ENCODE data around the gene EMP1. TPM values are rescaled to one million over a fixed set of nuclear protein-coding genes. Genes with fewer than 3 reads are reported as not detected.
"Not testable (repeated sequence)": the region's sequence is repeated elsewhere in the genome, so short reads cannot be mapped to it uniquely, and the experiment has no call there.

Gene EMP1
- total RNA-seq, 2 experiments from 2014 or later: 6.1 to 8.8 TPM

DNA sequence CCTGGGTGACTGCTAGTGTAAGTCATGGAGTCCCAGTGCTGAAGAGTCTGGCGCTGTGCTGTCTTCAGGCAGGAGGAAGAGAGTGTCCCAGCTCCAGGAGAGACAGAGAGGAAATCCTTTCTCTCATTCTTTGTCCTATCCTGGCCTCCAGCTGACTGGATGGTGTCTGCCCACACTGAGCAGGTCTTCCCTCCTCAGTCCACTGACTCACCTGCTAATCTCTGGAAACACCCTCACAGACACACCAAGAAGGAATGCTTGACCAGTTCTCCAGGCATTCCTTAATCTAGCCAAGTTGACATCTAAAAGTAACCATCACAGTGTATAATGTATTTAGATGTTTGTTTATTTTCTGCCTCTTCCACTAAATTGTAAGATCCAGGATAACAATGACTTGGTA is 53.9 kb downstream of the EMP1 start:
- Mint-ChIP-seq H3K27ac (no peak overlapping the region), H3K36me3 (no peaks in the 10 kb centered on the region), H3K4me3 (no peak overlapping the region), H3K9me3 (ENCODE audit: low read depth) (no peaks in the 10 kb centered on the region), H3K27me3 (peaks cover 36% of the 10 kb centered on the region), H3K4me1 (no peaks in the 10 kb centered on the region)
- DNase-seq (no peak), ATAC-seq (no peak)
- CTCF ChIA-PET: no interaction called here

DNA sequence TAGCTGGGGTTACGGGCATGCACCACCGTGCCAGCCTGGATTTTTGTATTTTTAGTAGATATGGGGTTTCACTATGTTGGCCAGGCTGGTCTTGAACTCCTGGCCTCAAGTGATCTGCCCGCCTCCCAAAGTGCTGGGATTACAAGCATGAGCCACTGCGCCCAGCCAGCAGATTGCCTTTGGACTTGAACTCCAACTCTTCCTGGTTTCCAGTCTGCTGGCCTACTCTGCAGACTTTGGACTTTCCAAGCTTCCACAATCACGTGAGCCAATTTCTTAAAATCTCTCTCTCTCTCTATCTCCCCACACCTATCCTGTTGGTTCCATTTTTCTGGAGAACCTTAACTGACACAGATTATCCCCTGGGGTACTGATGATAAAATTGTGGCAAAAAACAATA is 55.0 kb downstream of the EMP1 start:
- Mint-ChIP-seq H3K27me3 (peaks cover 36% of the 10 kb centered on the region), H3K4me1 (peaks cover 2% of the 10 kb centered on the region), H3K27ac (no peak overlapping the region), H3K36me3 (no peaks in the 10 kb centered on the region), H3K9me3 (ENCODE audit: low read depth) (no peaks in the 10 kb centered on the region), H3K4me3 (no peak overlapping the region)
- DNase-seq (no peak), ATAC-seq (no peak)
- CTCF ChIA-PET: no interaction called here

GRCh38 chr12:13252024-13252423 is 55.5 kb downstream of the EMP1 start:
- DNase-seq (no peak), ATAC-seq (no peak)
- no peak overlapping the region for H3K4me3 Mint-ChIP-seq
- H3K27me3 Mint-ChIP-seq: peaks cover 33% of the 10 kb centered on the region
- no peak overlapping the region for H3K27ac Mint-ChIP-seq
- H3K4me1 Mint-ChIP-seq: peaks cover 2% of the 10 kb centered on the region
- no peaks in the 10 kb centered on the region for H3K9me3 Mint-ChIP-seq (ENCODE audit: low read depth)
- CTCF ChIA-PET: no interaction called here
- H3K36me3 Mint-ChIP-seq: no peaks in the 10 kb centered on the region

DNA sequence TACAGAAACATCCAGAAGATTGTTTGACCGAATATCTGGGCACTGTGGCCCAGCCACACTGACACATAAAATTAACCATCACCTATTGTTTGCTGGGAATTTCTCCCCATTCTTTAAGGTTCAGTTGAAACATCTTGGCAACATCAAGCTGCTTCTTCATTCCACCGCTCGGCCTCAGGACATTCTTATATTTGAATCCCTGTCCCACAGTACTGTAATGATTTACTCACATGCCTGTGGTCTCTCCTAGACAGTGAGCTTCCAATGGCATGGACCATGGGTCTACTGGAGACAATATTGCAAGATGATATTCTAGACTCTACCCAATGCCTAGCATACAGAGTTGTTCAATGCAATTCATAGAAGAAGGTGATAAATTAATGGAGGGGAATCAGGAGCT is 56.1 kb downstream of the EMP1 start:
- Mint-ChIP-seq H3K4me3 (no peak overlapping the region), H3K36me3 (no peaks in the 10 kb centered on the region), H3K27ac (no peak overlapping the region), H3K9me3 (ENCODE audit: low read depth) (no peaks in the 10 kb centered on the region), H3K27me3 (peaks cover 27% of the 10 kb centered on the region), H3K4me1 (peaks cover 2% of the 10 kb centered on the region)
- CTCF ChIA-PET: no interaction called here
- DNase-seq (no peak), ATAC-seq (no peak)

DNA sequence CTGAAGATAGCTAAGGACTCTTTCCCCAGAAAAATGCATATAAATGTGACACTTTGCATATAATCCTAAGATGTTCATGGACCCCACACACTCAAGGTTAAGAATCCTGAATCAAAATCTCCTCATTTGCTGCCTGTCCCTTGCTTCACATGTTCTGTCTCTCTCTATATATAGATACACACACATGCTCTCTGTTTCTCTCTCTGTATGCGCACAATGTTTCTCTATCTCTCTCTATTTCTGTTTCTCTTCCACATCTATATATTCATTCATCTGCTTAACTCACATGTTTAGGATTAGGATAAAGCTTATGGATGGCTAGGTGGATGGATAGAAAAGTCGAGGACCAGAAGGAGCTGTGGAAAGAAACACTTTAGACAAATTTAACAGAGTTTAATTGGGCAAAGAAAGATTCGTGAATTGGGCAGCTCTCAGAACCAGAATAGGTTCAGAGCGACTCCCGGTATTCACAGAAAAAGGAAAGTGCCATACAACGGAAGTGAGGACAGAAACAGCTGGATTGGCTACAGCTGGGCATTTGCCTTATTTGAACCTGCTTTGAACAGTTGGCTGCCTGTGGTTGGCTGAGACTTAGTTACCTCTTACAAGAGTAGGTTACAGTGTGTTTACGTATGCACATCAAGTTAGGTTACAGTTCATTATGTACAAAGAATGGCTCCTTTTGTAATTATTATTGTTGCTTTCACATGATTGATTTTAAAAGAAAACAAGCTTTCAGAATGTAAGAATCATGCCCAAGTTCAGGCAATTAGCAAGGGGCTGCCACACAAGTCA is 57.6 kb downstream of the EMP1 start:
- Mint-ChIP-seq H3K27me3 (peaks cover 14% of the 10 kb centered on the region), H3K4me1 (peaks cover 2% of the 10 kb centered on the region), H3K27ac (no peak overlapping the region), H3K4me3 (no peak overlapping the region), H3K9me3 (ENCODE audit: low read depth) (no peaks in the 10 kb centered on the region), H3K36me3 (no peaks in the 10 kb centered on the region)
- CTCF ChIA-PET: interaction anchor here (0.7 to 4.1 kb wide), 11 partner anchors 8 to 914 kb away, joined by 3 to 23 read pairs (median 9); no protein-coding TSS in a partner anchor
- DNase-seq: no peak
- ATAC-seq: no peak

GRCh38 chr12:13255792-13256691 is 59.5 kb downstream of the EMP1 start:
- H3K36me3 Mint-ChIP-seq: no peaks in the 10 kb centered on the region
- H3K27me3 Mint-ChIP-seq: peaks cover 10% of the 10 kb centered on the region
- ATAC-seq (peak; percentile 99), DNase-seq (peak; percentile 83)
- H3K27ac Mint-ChIP-seq: no peak overlapping the region
- peaks cover 2% of the 10 kb centered on the region for H3K4me1 Mint-ChIP-seq
- no peaks in the 10 kb centered on the region for H3K9me3 Mint-ChIP-seq (ENCODE audit: low read depth)
- H3K4me3 Mint-ChIP-seq: no peak overlapping the region
- CTCF ChIA-PET: interaction anchor here (0.6 to 4.1 kb wide), 36 partner anchors 8 to 911 kb away, joined by 3 to 23 read pairs (median 4); no protein-coding TSS in a partner anchor

DNA sequence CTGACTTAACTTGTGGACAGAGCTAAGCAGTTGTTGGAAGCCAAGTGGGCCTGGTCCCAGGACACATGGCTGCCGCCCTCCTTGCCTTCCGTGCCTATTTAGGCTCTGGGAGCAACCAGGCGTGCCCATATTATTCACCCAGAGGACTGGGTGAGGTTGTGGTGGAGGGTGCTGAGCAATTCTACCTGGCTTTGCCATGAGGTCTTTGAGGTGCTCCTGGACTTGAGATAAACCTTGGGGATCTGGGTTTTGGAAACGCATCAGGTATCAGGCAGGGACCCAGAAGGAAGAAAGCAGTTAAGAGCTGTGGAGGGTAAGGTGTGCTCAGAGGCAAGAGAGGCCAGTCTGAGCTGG is 60.1 kb downstream of the EMP1 start:
- CTCF ChIA-PET: interaction anchor here (0.8 to 4.1 kb wide), 12 partner anchors 12 to 513 kb away, joined by 3 to 23 read pairs (median 8); no protein-coding TSS in a partner anchor
- H3K27ac Mint-ChIP-seq: no peak overlapping the region
- DNase-seq (no peak), ATAC-seq (no peak)
- H3K27me3 Mint-ChIP-seq: peaks cover 10% of the 10 kb centered on the region
- H3K4me1 Mint-ChIP-seq: peaks cover 2% of the 10 kb centered on the region
- no peaks in the 10 kb centered on the region for H3K9me3 Mint-ChIP-seq (ENCODE audit: low read depth)
- H3K36me3 Mint-ChIP-seq: no peaks in the 10 kb centered on the region
- no peak overlapping the region for H3K4me3 Mint-ChIP-seq

DNA sequence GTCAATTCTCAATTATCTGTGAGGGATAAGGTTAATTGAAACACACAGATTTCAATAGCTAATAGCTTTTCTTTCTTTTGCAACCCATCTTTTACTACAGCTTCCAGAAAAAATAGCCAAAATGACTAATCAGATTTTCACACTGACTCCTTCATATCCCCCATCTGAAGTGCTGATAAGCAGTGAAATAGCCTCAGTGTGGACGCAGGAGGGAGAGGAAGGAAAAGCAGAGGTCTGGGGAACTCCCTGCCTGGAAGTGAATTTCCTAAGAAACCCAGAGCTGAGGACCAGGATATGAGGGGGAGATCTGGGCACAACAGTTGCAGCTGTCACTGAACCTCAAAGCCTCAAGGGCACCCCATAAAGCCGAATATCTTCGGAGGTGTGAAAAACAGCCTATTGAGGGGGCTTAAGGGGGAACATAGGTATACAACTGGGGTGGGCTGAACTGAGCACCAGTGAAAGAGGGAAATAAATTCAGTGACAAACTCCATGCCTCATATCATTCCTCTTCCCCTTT is 60.9 kb downstream of the EMP1 start:
- Mint-ChIP-seq H3K27ac (no peak overlapping the region), H3K4me1 (peaks cover 2% of the 10 kb centered on the region), H3K9me3 (ENCODE audit: low read depth) (no peaks in the 10 kb centered on the region), H3K4me3 (no peak overlapping the region), H3K36me3 (no peaks in the 10 kb centered on the region), H3K27me3 (peaks cover 5% of the 10 kb centered on the region)
- CTCF ChIA-PET: interaction anchor here (0.8 to 4.1 kb wide), 7 partner anchors 11 to 342 kb away, joined by 3 to 23 read pairs (median 9); no protein-coding TSS in a partner anchor
- ATAC-seq: no peak
- DNase-seq: no peak

- DNase-seq (no peak), ATAC-seq (no peak)
- no peak overlapping the region for H3K27ac Mint-ChIP-seq
- peaks cover 2% of the 10 kb centered on the region for H3K4me1 Mint-ChIP-seq
- CTCF ChIA-PET: interaction anchor here (1.3 kb wide), 1 partner anchor 20 kb away, joined by 5 read pairs; no protein-coding TSS in a partner anchor
- H3K9me3 Mint-ChIP-seq (ENCODE audit: low read depth): no peaks in the 10 kb centered on the region
- no peaks in the 10 kb centered on the region for H3K36me3 Mint-ChIP-seq
- no peak overlapping the region for H3K4me3 Mint-ChIP-seq
- H3K27me3 Mint-ChIP-seq: peaks cover 5% of the 10 kb centered on the region
These were observed 61.7 kb downstream of the EMP1 start for GRCh38 chr12:13258197-13258596.

- DNase-seq: no peak
- CTCF ChIA-PET: interaction anchor here (1.3 kb wide), 1 partner anchor 19 kb away, joined by 5 read pairs; no protein-coding TSS in a partner anchor
- H3K27ac Mint-ChIP-seq: no peak overlapping the region
- peaks cover 2% of the 10 kb centered on the region for H3K4me1 Mint-ChIP-seq
- H3K27me3 Mint-ChIP-seq: peaks cover 2% of the 10 kb centered on the region
- H3K9me3 Mint-ChIP-seq (ENCODE audit: low read depth): no peaks in the 10 kb centered on the region
- no peak for ATAC-seq
- H3K4me3 Mint-ChIP-seq: no peak overlapping the region
- no peaks in the 10 kb centered on the region for H3K36me3 Mint-ChIP-seq
These were observed 62.2 kb downstream of the EMP1 start for GRCh38 chr12:13258717-13259119.

GRCh38 chr12:13259625-13260024 is 63.1 kb downstream of the EMP1 start:
- H3K4me3 Mint-ChIP-seq; H3K27ac Mint-ChIP-seq; CTCF ChIA-PET; H3K4me1 Mint-ChIP-seq; H3K36me3 Mint-ChIP-seq; ATAC-seq; H3K27me3 Mint-ChIP-seq; DNase-seq; H3K9me3 Mint-ChIP-seq (ENCODE audit: low read depth): not testable (repeated sequence)

- ATAC-seq; H3K9me3 Mint-ChIP-seq (ENCODE audit: low read depth); H3K4me3 Mint-ChIP-seq; H3K36me3 Mint-ChIP-seq; DNase-seq; H3K27ac Mint-ChIP-seq; H3K4me1 Mint-ChIP-seq: not testable (repeated sequence)
- H3K27me3 Mint-ChIP-seq: peaks cover 21% of the 10 kb centered on the region
- CTCF ChIA-PET: interaction anchor here (1.9 kb wide), 1 partner anchor 12 kb away, joined by 9 read pairs; no protein-coding TSS in a partner anchor
These were observed 71.3 kb downstream of the EMP1 start for GRCh38 chr12:13267826-13268225.

GRCh38 chr12:13268581-13268980 is 72.1 kb downstream of the EMP1 start:
- no peaks in the 10 kb centered on the region for H3K4me1 Mint-ChIP-seq

More at GRCh38 chr12:13268581-13268980, 72.1 kb downstream of the EMP1 start:
- ATAC-seq: no peak
- no peak overlapping the region for H3K27ac Mint-ChIP-seq
- no peaks in the 10 kb centered on the region for H3K9me3 Mint-ChIP-seq (ENCODE audit: low read depth)
- H3K4me3 Mint-ChIP-seq: no peak overlapping the region
- no peaks in the 10 kb centered on the region for H3K36me3 Mint-ChIP-seq
- H3K27me3 Mint-ChIP-seq: peaks cover 25% of the 10 kb centered on the region
- DNase-seq: no peak
- CTCF ChIA-PET: interaction anchor here (1.9 kb wide), 1 partner anchor 12 kb away, joined by 9 read pairs; no protein-coding TSS in a partner anchor

Data from activated CD8-positive, alpha-beta memory T cell treated with anti-CD3 and anti-CD28 coated beads, Interleukin-2, amount 10 ng/mL, durations not matched to agents 7 days and 5 days (primary cell).